Stimulated activated CD8-positive, alpha-beta memory T cell treated with anti-CD3 and anti-CD28 coated beads, Interleukin-7, amount 100 ng/mL, for 24 hours (primary cell): ENCODE results near the gene NUCB1.
A peak's percentile ranks its signal among the peaks of the same experiment; 100 is the strongest.

Experiments
- DNase-seq: peaks from one replicate; pipeline ENCODE4 v3.0.0-alpha.2; 2020; ENCODE audit warnings: low read depth

Gene NUCB1

GRCh38 chr19:48935864-48936263, 35.8 kb downstream of the NUCB1 start:
- DNase-seq = no peak

GRCh38 chr19:48938256-48938655, 38.1 kb downstream of the NUCB1 start:
- DNase-seq = no peak

DNA sequence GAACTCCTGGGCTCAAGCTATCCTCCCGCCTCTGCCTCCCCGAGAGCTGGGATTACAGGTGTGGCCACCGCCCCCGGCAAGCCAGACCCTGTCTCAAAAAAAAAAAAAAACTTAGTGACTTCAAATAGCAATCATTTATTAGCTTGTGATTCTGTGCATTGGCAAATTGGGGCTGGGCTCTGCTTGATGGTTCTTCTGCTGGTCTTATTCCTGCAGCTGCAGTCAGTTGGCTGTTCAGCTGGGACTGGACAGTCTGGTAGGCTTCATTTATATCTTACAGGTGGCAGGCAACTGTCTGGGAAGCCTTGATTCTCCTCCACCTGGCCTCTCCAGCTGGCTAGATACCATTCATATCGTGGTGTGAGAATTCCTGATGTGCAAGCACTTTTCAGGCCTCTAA, 40.8 kb downstream of the NUCB1 start:
- DNase-seq = no peak

DNA sequence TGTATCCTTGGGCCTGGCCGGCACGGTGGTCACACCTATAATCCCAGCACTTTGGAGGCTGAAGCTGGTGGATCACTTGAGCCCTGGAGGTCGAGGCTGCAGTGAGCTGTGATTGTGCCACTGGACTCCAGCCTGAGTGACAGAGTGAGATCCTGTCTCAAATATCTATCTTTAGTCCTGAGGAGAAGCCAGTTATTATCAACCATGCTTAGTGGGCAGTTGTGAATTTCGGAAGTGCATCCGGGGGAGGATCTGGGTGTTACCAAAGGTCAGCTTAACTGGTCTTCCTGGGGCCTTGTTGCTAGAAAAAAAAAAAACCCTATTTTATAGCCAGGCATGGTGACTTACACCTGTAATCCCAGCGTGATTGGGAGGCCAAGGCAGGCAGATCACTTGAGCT, 43.0 kb downstream of the NUCB1 start:
- no peak for DNase-seq

DNA sequence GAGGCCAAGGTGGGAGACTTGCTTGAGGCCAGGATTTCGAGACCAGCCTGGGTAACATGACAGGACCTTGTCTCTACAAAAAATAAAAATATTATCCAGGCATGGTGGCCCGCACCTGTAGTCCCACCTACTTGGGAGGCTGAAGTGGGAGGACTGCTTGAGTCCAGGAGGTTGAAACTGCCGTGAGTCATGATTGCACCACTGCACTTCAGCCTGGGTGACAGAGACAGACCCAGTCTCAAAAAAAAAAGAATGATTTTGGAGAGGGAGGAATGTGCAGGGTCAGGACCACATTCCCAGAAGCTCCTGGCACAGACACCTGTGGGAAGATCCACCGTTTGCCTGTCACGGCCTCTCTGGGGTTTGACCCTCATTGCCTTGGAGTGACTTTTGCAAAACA, 45.3 kb downstream of the NUCB1 start:
- DNase-seq = no peak

DNA sequence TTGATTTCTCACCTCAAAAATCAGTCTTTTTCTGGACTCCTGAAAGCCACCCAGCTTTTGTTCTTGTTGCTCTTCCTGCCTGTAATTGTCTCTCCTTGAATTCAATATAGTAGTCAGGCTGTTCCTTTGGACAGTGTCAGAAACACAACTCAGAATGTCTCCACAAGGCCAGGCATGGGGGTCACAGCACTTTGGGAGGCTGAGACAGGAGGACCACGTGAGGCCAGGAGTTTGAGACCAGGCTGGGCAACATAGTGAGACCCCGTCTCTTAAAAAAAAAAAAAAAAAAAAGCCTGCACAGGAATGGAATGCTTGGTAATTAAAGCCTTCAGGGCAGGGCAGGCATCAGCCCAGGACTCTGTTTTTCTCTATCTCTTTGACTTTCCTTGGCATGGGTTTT, 45.7 kb downstream of the NUCB1 start:
- DNase-seq = no peak

DNA sequence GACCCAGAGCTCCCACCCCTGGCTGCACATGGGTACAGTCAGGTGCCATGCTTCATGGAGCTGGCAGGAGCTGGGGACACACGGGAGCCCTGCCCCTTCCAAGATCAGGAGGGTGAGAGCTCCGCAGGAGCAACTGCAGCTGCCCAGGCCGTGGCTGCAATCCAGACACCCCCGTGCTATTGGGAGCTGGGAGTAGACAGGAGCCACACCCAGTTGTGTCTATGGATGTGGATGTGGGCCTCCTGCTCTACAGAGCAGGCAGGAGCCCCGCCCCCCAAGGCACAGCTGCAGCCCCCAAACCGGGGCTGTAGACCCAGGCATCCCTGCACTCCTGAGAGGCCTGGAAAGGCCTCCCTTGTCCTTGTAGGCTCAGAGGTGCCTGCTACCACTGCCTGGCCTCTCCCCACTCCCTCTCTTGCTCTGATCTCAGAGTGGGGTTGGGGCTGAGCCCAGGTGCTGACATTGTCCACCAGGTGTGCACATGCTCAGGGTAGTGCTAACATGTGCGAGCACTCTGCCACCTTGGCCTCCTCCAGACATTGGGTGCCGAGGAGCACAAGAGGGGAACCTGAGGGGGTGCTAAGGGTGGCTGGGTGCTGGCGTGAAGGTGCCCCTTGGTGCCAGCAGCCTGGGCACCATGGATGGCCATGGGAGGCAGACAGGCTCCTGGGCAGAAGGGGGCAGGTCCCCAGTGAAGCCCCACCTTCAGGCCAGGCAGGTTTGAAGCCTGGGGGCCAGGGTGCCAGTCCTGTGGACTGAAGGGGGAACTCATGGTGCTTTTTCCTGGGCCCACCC, 46.5 kb downstream of the NUCB1 start:
- DNase-seq = no peak

- no peak for DNase-seq
Measured at GRCh38 chr19:48947258-48947542, 47.1 kb downstream of the NUCB1 start.

GRCh38 chr19:48950159-48950558, 50.0 kb downstream of the NUCB1 start:
- DNase-seq = no peak

DNA sequence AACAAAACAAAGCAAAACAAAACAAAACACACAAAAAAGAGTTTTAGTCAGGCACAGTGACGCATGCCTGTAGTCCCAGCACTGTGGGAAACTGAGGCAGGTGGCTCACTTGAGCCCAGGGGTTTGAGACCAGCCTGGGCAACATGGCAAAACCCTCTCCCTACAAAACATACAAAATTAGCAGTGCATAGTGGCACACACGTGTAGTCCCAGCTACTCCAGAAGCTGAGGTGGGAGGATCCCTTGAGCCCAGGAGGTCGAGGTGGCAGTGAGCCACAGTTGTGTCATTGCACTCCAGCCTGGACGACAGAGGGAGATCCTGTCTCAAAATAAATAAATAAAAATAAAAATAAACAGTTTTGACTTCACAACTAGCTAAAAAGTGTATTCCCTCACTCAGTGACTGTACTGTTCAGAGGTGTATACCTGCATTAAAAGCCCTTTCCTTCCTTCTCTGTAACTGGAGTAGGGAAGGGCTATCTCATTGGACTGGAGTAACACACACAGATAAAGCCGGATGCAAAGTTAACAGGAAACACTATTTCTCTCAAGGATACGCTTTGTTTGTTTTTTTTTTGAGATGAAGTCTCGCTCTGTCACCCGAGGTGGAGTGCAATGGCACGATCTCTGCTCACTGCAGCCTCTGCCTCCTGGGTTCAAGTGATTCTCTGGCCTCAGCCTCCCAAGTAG, 50.9 kb downstream of the NUCB1 start:
- DNase-seq = no peak

DNA sequence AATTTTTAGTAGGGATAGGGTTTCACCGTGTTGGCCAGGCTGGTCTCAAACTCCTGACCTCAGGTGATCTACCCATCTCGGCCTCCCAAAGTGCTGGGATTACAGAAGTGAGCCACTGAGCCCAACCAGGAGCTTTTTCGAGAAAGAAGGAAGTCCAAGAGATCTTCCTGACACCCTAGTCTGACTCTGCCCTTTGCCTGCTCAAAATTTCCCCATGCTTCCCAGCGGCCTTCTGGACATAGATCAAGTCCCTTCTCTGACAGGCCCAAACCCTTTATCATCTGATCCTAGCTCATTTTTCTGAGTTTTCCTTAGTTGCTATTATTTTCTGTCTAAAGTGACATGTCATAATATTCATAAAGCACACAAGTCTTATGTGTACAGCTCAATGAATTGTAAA, 53.0 kb downstream of the NUCB1 start:
- no peak for DNase-seq

- no peak for DNase-seq
Measured at GRCh38 chr19:48953990-48954594, 54.0 kb downstream of the NUCB1 start.

DNA sequence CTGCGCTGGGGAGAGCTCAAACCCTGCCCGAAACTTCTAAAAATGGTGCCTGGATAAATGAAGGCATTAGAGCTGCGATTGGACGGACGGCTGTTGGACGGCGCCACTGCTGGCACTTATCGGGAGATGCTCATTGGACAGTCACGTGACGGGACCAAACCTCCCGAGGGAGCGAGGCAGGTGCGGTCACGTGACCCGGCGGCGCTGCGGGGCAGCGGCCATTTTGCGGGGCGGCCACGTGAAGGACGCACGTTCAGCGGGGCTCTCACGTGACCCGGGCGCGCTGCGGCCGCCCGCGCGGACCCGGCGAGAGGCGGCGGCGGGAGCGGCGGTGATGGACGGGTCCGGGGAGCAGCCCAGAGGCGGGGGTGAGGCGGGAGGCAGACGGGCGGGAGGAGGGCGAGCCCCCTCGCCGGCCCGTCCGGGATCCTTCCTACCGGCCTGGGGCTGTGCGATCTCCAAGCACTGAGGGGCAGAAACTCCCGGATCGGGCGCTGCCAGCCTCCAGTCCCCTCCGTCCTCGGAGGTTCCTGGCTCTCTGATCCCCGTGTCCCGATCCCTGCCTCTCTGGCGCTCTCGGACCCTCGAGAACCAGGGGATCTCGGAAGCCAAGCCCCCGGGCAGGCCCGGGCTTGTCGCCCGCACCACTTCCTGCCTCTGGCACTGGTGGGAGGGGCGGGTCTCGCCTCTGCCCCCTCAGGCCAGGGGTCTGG, 54.6 kb downstream of the NUCB1 start, which contains the start of gene BAX:
BAX (plus strand) TSS at position 281 of the 713 bp plus-strand sequence; CDS start at position 335, 54 bp downstream.
- peak; percentile 89 for DNase-seq

DNA sequence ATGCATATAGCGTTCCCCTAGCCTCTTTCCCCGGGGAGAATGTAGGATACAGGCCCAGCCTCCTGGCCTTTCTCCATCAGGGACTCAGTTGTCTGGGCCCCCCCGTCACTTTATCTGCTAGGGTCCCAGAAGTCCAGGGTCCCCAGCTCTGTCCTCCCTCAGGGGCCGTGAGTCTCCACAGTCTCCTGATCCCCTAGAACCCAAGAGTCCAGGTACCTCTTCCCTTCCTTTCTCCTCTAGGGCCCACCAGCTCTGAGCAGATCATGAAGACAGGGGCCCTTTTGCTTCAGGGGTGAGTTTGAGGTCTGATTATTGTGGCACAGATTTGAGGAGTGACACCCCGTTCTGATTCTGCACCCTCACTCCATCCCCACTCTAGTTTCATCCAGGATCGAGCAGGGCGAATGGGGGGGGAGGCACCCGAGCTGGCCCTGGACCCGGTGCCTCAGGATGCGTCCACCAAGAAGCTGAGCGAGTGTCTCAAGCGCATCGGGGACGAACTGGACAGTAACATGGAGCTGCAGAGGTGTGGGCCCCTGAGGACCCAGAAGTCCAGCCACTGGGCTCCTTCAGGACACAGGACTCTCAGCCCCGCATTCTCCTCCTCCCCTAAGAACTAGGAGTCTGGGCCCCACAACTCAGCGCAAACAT, 55.3 kb downstream of the NUCB1 start:
- DNase-seq = no peak

- no peak for DNase-seq
Measured at GRCh38 chr19:48958006-48958405, 57.9 kb downstream of the NUCB1 start.

GRCh38 chr19:48959341-48960239, 59.5 kb downstream of the NUCB1 start:
- no peak for DNase-seq

DNA sequence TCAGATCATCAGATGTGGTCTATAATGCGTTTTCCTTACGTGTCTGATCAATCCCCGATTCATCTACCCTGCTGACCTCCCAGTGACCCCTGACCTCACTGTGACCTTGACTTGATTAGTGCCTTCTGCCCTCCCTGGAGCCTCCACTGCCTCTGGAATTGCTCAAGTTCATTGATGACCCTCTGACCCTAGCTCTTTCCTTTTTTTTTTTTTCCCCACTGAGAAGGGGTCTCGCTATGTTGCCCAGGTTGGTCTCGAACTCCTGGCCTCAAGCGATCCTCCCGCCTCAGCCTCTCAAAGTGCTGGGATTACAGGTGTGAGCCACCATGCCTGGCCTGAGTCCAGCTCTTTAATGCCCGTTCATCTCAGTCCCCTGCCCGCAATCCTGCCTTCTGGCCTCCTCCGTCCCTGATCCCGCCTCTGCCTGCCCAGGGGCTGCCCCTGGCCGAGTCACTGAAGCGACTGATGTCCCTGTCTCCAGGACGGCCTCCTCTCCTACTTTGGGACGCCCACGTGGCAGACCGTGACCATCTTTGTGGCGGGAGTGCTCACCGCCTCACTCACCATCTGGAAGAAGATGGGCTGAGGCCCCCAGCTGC, 61.0 kb downstream of the NUCB1 start:
- no peak for DNase-seq

GRCh38 chr19:48961673-48962028, 61.5 kb downstream of the NUCB1 start:
- no peak for DNase-seq

GRCh38 chr19:48962029-48962848, 62.1 kb downstream of the NUCB1 start:
- no peak for DNase-seq

DNA sequence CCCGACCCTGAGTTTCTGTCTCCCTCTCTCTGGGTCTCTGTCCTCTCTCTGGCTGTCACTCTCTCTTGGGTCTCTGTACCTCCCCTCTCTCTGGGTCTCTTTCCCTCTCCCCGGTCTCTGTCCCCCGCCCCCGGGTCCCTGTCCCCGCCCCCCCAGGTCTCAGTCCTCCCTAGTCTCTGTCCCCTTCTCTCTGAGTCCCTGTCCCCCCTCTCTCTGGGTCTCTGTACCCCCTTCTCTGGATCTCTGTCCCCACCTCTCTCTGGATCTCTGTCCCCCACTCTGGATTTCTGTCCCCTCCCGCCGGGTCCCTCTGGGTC, 62.7 kb downstream of the NUCB1 start:
- DNase-seq = no peak
